DMS53 (cell line): ENCODE results near the gene CDHR1.
"Not testable (repeated sequence)": the region's sequence is repeated elsewhere in the genome, so short reads cannot be mapped to it uniquely, and the experiment has no call there.

Experiments
- DNase-seq: peaks from one replicate; lab custom pipeline; 2025; lab: John Stamatoyannopoulos, UW

The CDHR1 gene

GRCh38 chr10:84173501-84173929 is 20.8 kb upstream of the CDHR1 start, which contains the start of gene GPR15LG:
TSS of gene GPR15LG (plus strand) at chr10:84173801. CDS start at chr10:84173852, 51 bp downstream.
- no peak for DNase-seq

- DNase-seq, result no peak
Measured at GRCh38 chr10:84175436-84175835, 18.9 kb upstream of the CDHR1 start.

GRCh38 chr10:84176351-84176750 is 18.0 kb upstream of the CDHR1 start:
- no peak for DNase-seq

GRCh38 chr10:84176836-84177474 is 17.4 kb upstream of the CDHR1 start:
- no peak for DNase-seq

- peak; percentile 14 for DNase-seq
Measured at GRCh38 chr10:84177541-84178141, 16.7 kb upstream of the CDHR1 start.

- no peak for DNase-seq
Measured at GRCh38 chr10:84178160-84178609, 16.2 kb upstream of the CDHR1 start.

- peak; percentile 93 for DNase-seq
Measured at GRCh38 chr10:84179059-84179710, 15.2 kb upstream of the CDHR1 start.

GRCh38 chr10:84180386-84180785 is 14.0 kb upstream of the CDHR1 start:
- DNase-seq, result not testable (repeated sequence)

GRCh38 chr10:84181631-84182030 is 12.7 kb upstream of the CDHR1 start:
- no peak for DNase-seq

- peak; percentile 24 for DNase-seq
Measured at GRCh38 chr10:84184517-84184916, 9.8 kb upstream of the CDHR1 start.

GRCh38 chr10:84185526-84186175 is 8.7 kb upstream of the CDHR1 start:
- DNase-seq, result no peak

- no peak for DNase-seq
Measured at GRCh38 chr10:84188815-84189214, 5.5 kb upstream of the CDHR1 start.

GRCh38 chr10:84190621-84191020 is 3.7 kb upstream of the CDHR1 start:
- no peak for DNase-seq

GRCh38 chr10:84191106-84191505 is 3.2 kb upstream of the CDHR1 start:
- DNase-seq, result no peak

- DNase-seq, result no peak
Measured at GRCh38 chr10:84193327-84193726, 1.0 kb upstream of the CDHR1 start.

GRCh38 chr10:84193846-84194423 is 402 bp upstream of the CDHR1 start:
- DNase-seq, result no peak

- DNase-seq, result peak; percentile 57
Measured at GRCh38 chr10:84195044-84195830, 900 bp downstream of the CDHR1 start.

GRCh38 chr10:84196083-84196482 is 1.7 kb downstream of the CDHR1 start:
- peak; percentile 89 for DNase-seq

GRCh38 chr10:84196941-84197340 is 2.6 kb downstream of the CDHR1 start:
- peak; percentile 8 for DNase-seq

- DNase-seq, result no peak
Measured at GRCh38 chr10:84197643-84198042, 3.3 kb downstream of the CDHR1 start.

GRCh38 chr10:84198206-84198915 is 4.0 kb downstream of the CDHR1 start:
- DNase-seq, result no peak
